Measurements from ENCODE around the gene WAS.

DNA sequence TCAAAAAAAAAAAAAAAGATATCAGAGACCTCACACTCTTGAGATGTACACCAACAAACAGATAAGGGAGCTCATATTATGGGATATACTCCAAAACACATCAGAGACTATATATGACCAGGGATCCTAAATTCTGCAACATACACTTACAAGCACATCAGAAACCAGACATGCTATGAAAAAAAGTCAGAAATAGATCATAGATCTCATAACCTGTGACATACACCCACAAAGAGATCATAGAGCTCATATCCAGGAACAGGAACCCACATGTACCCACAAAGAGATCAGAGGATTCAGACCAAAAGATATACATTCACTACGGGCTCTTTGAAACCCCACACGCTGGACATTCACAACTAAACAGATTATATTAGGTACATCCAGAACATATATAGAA lies 43.0 kb downstream of the WAS start:
- TF ChIP-seq EZH2phosphoT487 (IDR thresholded peaks at IDR 0.05; ENCODE audit: borderline replicate concordance), result no peak
- TF ChIP-seq, protein P1, sequence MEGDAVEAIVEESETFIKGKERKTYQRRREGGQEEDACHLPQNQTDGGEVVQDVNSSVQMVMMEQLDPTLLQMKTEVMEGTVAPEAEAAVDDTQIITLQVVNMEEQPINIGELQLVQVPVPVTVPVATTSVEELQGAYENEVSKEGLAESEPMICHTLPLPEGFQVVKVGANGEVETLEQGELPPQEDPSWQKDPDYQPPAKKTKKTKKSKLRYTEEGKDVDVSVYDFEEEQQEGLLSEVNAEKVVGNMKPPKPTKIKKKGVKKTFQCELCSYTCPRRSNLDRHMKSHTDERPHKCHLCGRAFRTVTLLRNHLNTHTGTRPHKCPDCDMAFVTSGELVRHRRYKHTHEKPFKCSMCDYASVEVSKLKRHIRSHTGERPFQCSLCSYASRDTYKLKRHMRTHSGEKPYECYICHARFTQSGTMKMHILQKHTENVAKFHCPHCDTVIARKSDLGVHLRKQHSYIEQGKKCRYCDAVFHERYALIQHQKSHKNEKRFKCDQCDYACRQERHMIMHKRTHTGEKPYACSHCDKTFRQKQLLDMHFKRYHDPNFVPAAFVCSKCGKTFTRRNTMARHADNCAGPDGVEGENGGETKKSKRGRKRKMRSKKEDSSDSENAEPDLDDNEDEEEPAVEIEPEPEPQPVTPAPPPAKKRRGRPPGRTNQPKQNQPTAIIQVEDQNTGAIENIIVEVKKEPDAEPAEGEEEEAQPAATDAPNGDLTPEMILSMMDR (conservative IDR thresholded peaks at IDR 0.05; ENCODE audit: low read length), result no peak
